HepG2 (cell line): Measurements from ENCODE around the gene MUC22. TPM values are rescaled to one million over a fixed set of nuclear protein-coding genes. Genes with fewer than 3 reads are reported as not detected.

Source experiments
- ATAC-seq: fragments of 200-7000 bp; cut with Tn5 transposase; 3 replicates; pipeline ENCODE4 v1.9.1; 2020; ENCODE audit warnings: mild to moderate bottlenecking, moderate library complexity
- BruUV-seq: library from RNA; stranded (reverse); fragments of 400-500 nt; replicated peaks from 2 replicates; lab custom pipeline; 2021; lab: Mats Ljungman, UMichigan
- CTCF ChIA-PET: fragments of 300-600 bp; formaldehyde crosslinking; extraction: SDS; loops from one replicate; lab custom pipeline; 2021; ENCODE audit warnings: low total read pairs, inconsistent platforms, low intra/inter-chr PET ratio; lab: Yijun Ruan, JAX
- POLR2A ChIA-PET: fragments of 350-600 bp; sonication (Branson Sonifier 250); formaldehyde crosslinking; loops from one replicate; lab custom pipeline; 2020; ENCODE audit warnings: antibody characterized with exemption, inconsistent platforms; lab: Yijun Ruan, JAX
- DNase-seq: peaks from one replicate; pipeline ENCODE4 v3.0.0-alpha.2; 2015; ENCODE audit warnings: low spot score
- FAIRE-seq: peaks from 3 replicates; lab custom pipeline; 2011; peaks lifted over from hg19 to GRCh38; lab: Jason Lieb, UNC
- H2AFZ ChIP-seq: one replicate; pipeline ENCODE4 v1.6.1; 2011; ENCODE audit warnings: low read length, inconsistent platforms
- H3K27ac ChIP-seq: fragments of 300-600 bp; 3 replicates; pipeline ENCODE4 v1.8.0; 2011; ENCODE audit warnings: mixed run types, mild to moderate bottlenecking, mixed read lengths, low read length, inconsistent platforms; ENCODE audit not compliant: insufficient read depth; ENCODE audit errors: extremely low read length
- H3K27me3 ChIP-seq, 2 experiments: fragments of 200-600 bp in 1 of 2; 2 replicates in 1 of 2; 3 replicates in 1 of 2; pipeline versions ENCODE4 v1.6.0 to v1.8.0; 2011; ENCODE audit warnings: low read length in 2 of 2, mild to moderate bottlenecking in 2 of 2, moderate library complexity in 2 of 2, inconsistent platforms in 1 of 2; ENCODE audit not compliant: insufficient read depth in 2 of 2, control insufficient read depth in 1 of 2
- H3K36me3 ChIP-seq, 2 experiments: fragments of 200-600 bp in 1 of 2; replicated peaks in 1 of 2; 2 replicates in 1 of 2; 3 replicates in 1 of 2; pipeline versions ENCODE4 v1.5.1 to v1.8.0; 2011; ENCODE audit warnings: low read length in 2 of 2, inconsistent platforms in 1 of 2; ENCODE audit not compliant: insufficient read depth in 2 of 2, control insufficient read depth in 1 of 2
- H3K4me1 ChIP-seq: 2 replicates; pipeline ENCODE4 v1.5.1; 2012; ENCODE audit warnings: low read length, inconsistent platforms; ENCODE audit not compliant: insufficient read depth
- H3K4me2 ChIP-seq: 2 replicates; pipeline ENCODE4 v1.6.0; 2011; ENCODE audit warnings: low read depth, low read length, inconsistent platforms
- H3K4me3 ChIP-seq, 3 experiments: fragments of 200-600 bp in 1 of 3; sonication (generic), shearing (Covaris generic) in 1 of 3; replicated peaks in 1 of 3; 2 replicates each; pipeline ENCODE4 v1.5.1; 2011 to 2016; ENCODE audit warnings: low read length in 3 of 3, inconsistent platforms in 2 of 3, low read depth in 2 of 3, mild to moderate bottlenecking in 2 of 3, control low read depth in 1 of 3, mixed read lengths in 1 of 3; ENCODE audit not compliant: insufficient read depth in 1 of 3
- H3K79me2 ChIP-seq: one replicate; pipeline ENCODE4 v1.6.1; 2011; ENCODE audit warnings: low read length, inconsistent platforms; ENCODE audit not compliant: insufficient read depth
- H3K9ac ChIP-seq: 2 replicates; pipeline ENCODE4 v1.6.0; 2011; ENCODE audit warnings: mild to moderate bottlenecking, low read depth, low read length, inconsistent platforms; ENCODE audit not compliant: insufficient read depth
- H3K9me3 ChIP-seq: 2 replicates; pipeline ENCODE4 v1.5.1; 2012; ENCODE audit warnings: mild to moderate bottlenecking, low read length
- H4K20me1 ChIP-seq: 2 replicates; pipeline ENCODE4 v1.6.0; 2011; ENCODE audit warnings: inconsistent platforms, mild to moderate bottlenecking, low read length, moderate library complexity; ENCODE audit not compliant: insufficient read depth
- ARID2 ChIP-seq: sonication (generic); formaldehyde crosslinking; IDR thresholded peaks from 2 replicates; pipeline ENCODE4 v1.8.1; 2022; ENCODE audit warnings: mild to moderate bottlenecking, missing genetic modification reagents, borderline replicate concordance
- CC2D1A ChIP-seq: sonication (generic); formaldehyde crosslinking; IDR thresholded peaks from 2 replicates; pipeline ENCODE4 v1.8.1; 2023; ENCODE audit warnings: mild to moderate bottlenecking, missing genetic modification reagents
- ELF4 ChIP-seq: sonication (generic); formaldehyde crosslinking; IDR thresholded peaks from 2 replicates; pipeline ENCODE4 v1.5.0; 2020; ENCODE audit warnings: missing genetic modification reagents, mild to moderate bottlenecking, moderate library complexity, borderline replicate concordance
- GABPA ChIP-seq, 2 experiments: IDR thresholded peaks; 2 replicates each; pipeline ENCODE4 v1.6.1; 2011 to 2016; ENCODE audit warnings: low read depth in 2 of 2, low read length in 1 of 2, missing biosample characterization in 1 of 2, missing genetic modification characterization in 1 of 2
- GTF2F1 ChIP-seq: fragments of 150-350 bp; IDR thresholded peaks from 2 replicates; pipeline ENCODE4 v1.6.1; 2014; ENCODE audit warnings: low read length
- HBP1 ChIP-seq: IDR thresholded peaks from 2 replicates; pipeline ENCODE4 v1.6.1; 2016; ENCODE audit warnings: low read depth, control low read depth
- HMG20B ChIP-seq: conservative IDR thresholded peaks from 2 replicates; pipeline ENCODE4 v1.6.1; 2016; ENCODE audit warnings: missing genetic modification reagents, missing compliant biosample characterization
- JUNB ChIP-seq: sonication (generic); formaldehyde crosslinking; IDR thresholded peaks from 2 replicates; pipeline ENCODE4 v1.8.0; 2022; ENCODE audit warnings: missing genetic modification reagents, mild to moderate bottlenecking, borderline replicate concordance
- NONO ChIP-seq, 2 experiments: fragments of 450-650 bp in 1 of 2; sonication (generic) in 1 of 2; formaldehyde crosslinking in 1 of 2; IDR thresholded peaks in 1 of 2; conservative IDR thresholded peaks in 1 of 2; 2 replicates each; pipeline versions ENCODE4 v1.6.1 to v1.8.0; 2017 to 2022; ENCODE audit warnings: mild to moderate bottlenecking in 1 of 2, missing genetic modification reagents in 1 of 2, moderate library complexity in 1 of 2
- PAXIP1 ChIP-seq: sonication (generic); formaldehyde crosslinking; conservative IDR thresholded peaks from 2 replicates; pipeline ENCODE4 v1.4.0; 2020; ENCODE audit warnings: mild to moderate bottlenecking, missing genetic modification reagents, moderate library complexity
- PTBP1 ChIP-seq: fragments of 200-400 bp; formaldehyde crosslinking; IDR thresholded peaks from 2 replicates; pipeline ENCODE4 v1.6.1; 2018; ENCODE audit warnings: low read length, low read depth; ENCODE audit not compliant: poor library complexity, severe bottlenecking
- SIN3A ChIP-seq: IDR thresholded peaks from 2 replicates; pipeline ENCODE4 v1.6.1; 2011; ENCODE audit warnings: low read depth, mild to moderate bottlenecking, control low read depth, low read length, borderline replicate concordance
- ZBTB46 ChIP-seq: sonication (generic); formaldehyde crosslinking; IDR thresholded peaks from 2 replicates; pipeline ENCODE4 v1.4.0; 2020; ENCODE audit warnings: mild to moderate bottlenecking, missing genetic modification reagents, borderline replicate concordance
- ZNF230 ChIP-seq: sonication (generic); formaldehyde crosslinking; IDR thresholded peaks from 2 replicates; pipeline ENCODE4 v1.4.0; 2020; ENCODE audit warnings: mild to moderate bottlenecking, missing genetic modification reagents
- ZNF263 ChIP-seq: sonication (generic); formaldehyde crosslinking; IDR thresholded peaks from 2 replicates; pipeline ENCODE4 v1.4.0; 2020; ENCODE audit warnings: missing genetic modification reagents
- ZNF597 ChIP-seq: sonication (generic); formaldehyde crosslinking; IDR thresholded peaks from 2 replicates; pipeline ENCODE4 v1.5.0; 2020; ENCODE audit warnings: missing genetic modification reagents
- ZNF724P ChIP-seq: sonication (generic); formaldehyde crosslinking; IDR thresholded peaks from 2 replicates; pipeline ENCODE4 v1.8.0; 2022; ENCODE audit warnings: missing genetic modification reagents, borderline replicate concordance
- WGBS: methylation state at CpG from one replicate; pipeline ENCODE4 v1.1.6; 2017; ENCODE audit warnings: low lambda C conversion rate; 5-methylcytosine and 5-hydroxymethylcytosine counted together
- in situ Hi-C: cut with HindIII; loops from 2 replicates; pipeline ENCODE4 v1.10.0; 2017; ENCODE audit warnings: low pct_unique_long_range_greater_than_20kb; ENCODE audit not compliant: extremely low pct_ligation_motif_present
- intact Hi-C: fragments of 100-400 bp; cut with micrococcal nuclease; formaldehyde crosslinking; loops from one replicate; pipeline ENCODE4 v1.10.0; 2022; ENCODE audit not compliant: unreplicated experiment
- polyA plus RNA-seq, 8 experiments: library from polyadenylated mRNA; depleted of rRNA in 3 of 8; stranded (reverse) in 7 of 8; unstranded in 1 of 8; fragments of >200 nt; fragmentation: Illumina TruSeq in 4 of 8; extraction: Trizol in 4 of 8; gene quantifications; 2 replicates each; pipeline versions ENCODE4 v1.2.1 to v1.2.3, GENCODE V29; 2011 to 2016; ENCODE audit warnings: low read depth in 4 of 8, missing spikeins in 1 of 8, mixed read lengths in 1 of 8; ENCODE audit not compliant: insufficient read depth in 1 of 8
- total RNA-seq, 5 experiments: library from RNA; depleted of rRNA; stranded (reverse); fragments of >200 nt; fragmentation: Illumina TruSeq; extraction: Trizol; gene quantifications; 2 replicates each; pipeline ENCODE4 v1.2.3, GENCODE V29; 2016; ENCODE audit warnings: low read depth in 1 of 5

The MUC22 gene
- total and polyA plus RNA-seq, 2 of the 13 experiments (the other 11 are each of a cell fraction or from before 2014, with no cell fraction given): not detected

DNA sequence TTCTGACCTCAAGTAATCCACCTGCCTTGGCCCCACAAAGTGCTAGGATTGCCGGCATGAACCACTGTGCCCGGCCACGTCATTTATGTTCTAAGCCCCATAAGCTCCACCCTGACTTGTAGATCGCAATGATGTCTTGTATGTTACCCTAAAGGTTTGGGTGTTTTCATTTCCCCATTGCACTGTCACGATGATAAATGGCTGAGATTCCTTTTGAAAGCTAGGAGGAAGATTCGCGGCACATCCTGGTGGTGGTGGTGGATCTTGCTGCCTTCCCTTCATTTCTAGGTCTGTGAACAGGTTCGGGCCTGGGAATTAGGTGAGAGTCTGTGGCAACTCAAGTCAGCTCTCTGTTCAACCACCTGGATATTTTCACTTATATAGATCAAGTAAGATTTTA is 28.3 kb downstream of the MUC22 start:
- H4K20me1 ChIP-seq: no peaks in the 10 kb centered on the region
- intact Hi-C loops: no loop called here
- ATAC-seq: no peak
- BruUV-seq: no TSS peak
- H2AFZ ChIP-seq: no peak overlapping the region
- FAIRE-seq: no peak
- no peak overlapping the region for H3K4me3 ChIP-seq
- peaks cover 0 to 10% of the 10 kb centered on the region in 2 experiments; a peak in 2 of 5 replicates for H3K27me3 ChIP-seq
- ChIA-PET POLR2A (no interaction called here), CTCF (no interaction called here)
- H3K79me2 ChIP-seq: no peaks in the 10 kb centered on the region
- DNase-seq: no peak
- no peaks in the 10 kb centered on the region for H3K36me3 ChIP-seq
- in situ Hi-C loops: no loop called here
- 60% methylated on average over 8 of the region's 8 CpGs for WGBS
- no peak overlapping the region for H3K4me2 ChIP-seq
- no peak overlapping the region for H3K9ac ChIP-seq
- peaks cover 12% of the 10 kb centered on the region for H3K4me1 ChIP-seq
- no peak overlapping the region for H3K27ac ChIP-seq
- H3K9me3 ChIP-seq: no peaks in the 10 kb centered on the region
- TF ChIP-seq ZNF724P (CRISPR knock-in tag) (no peak), NONO (IDR thresholded peaks at IDR 0.05) (no peak), NONO (CRISPR knock-in tag; conservative IDR thresholded peaks at IDR 0.05) (no peak), PTBP1 (no peak), ZNF263 (CRISPR knock-in tag) (no peak), HMG20B (CRISPR knock-in tag) (no peak), ELF4 (CRISPR knock-in tag) (no peak), ZNF597 (CRISPR knock-in tag) (no peak), ZBTB46 (no peak), ZNF230 (CRISPR knock-in tag) (no peak), SIN3A (no peak), HBP1 (CRISPR knock-in tag) (no peak), GTF2F1 (no peak), PAXIP1 (CRISPR knock-in tag) (no peak), ARID2 (no peak), GABPA (IDR thresholded peaks at IDR 0.05; ENCODE audit: low read depth, low read length) (no peak), GABPA (CRISPR knock-in tag; IDR thresholded peaks at IDR 0.05; ENCODE audit: low read depth) (no peak), JUNB (CRISPR knock-in tag) (no peak), CC2D1A (CRISPR knock-in tag) (no peak)
